ENCODE results near the gene OR1J4. TPM values are rescaled to one million over a fixed set of nuclear protein-coding genes. Genes with fewer than 3 reads are reported as not detected.
"Not testable (repeated sequence)": the region's sequence is repeated elsewhere in the genome, so short reads cannot be mapped to it uniquely, and the experiment has no call there.

OR1J4 gene
- total RNA-seq = not detected

DNA sequence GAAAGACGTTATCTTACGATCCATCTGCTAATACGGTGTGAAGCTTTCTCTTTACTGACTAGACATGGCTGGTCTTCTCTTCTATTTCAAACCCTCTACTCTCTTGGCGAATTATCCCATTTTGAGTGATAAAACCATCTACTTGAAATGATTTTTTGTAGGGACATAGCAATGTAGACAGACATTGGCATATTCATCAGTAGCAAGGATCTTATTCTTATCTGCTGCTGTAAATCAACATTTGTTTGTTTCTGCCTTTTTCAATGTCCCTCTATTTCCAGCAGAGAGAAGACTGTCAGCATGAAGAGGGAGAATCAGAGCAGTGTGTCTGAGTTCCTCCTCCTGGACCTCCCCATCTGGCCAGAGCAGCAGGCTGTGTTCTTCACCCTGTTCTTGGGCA is at the start of gene OR1J4:
TSS of gene OR1J4 (plus strand) at position 301 of the 400 bp plus-strand sequence. CDS start at position 301, 0 bp downstream.
- Mint-ChIP-seq H3K36me3 (ENCODE audit: low read depth) (no peaks in the 10 kb centered on the region), H3K4me3 (no peak within 1 kb of the TSS), H3K27me3 (peaks cover 4% of the 10 kb centered on the region), H3K27ac (no peak within 1 kb of the TSS), H3K4me1 (no peaks in the 10 kb centered on the region), H3K9me3 (no peaks in the 10 kb centered on the region)
- ChIA-PET POLR2A (no interaction called here), CTCF (interaction anchor here (1.0 kb wide), 1 partner anchor 15 kb away, joined by 3 read pairs; no protein-coding TSS in a partner anchor)
- DNase-seq = no peak

- Mint-ChIP-seq H3K9me3 (no peaks in the 10 kb centered on the region), H3K27ac (no peak overlapping the region), H3K27me3 (peaks cover 7% of the 10 kb centered on the region), H3K4me3 (no peak overlapping the region), H3K36me3 (ENCODE audit: low read depth) (no peaks in the 10 kb centered on the region), H3K4me1 (no peaks in the 10 kb centered on the region)
- POLR2A ChIA-PET = no interaction called here
- CTCF ChIA-PET = interaction anchor here (0.7 to 1.3 kb wide), 3 partner anchors 9 to 731 kb away, joined by 3 read pairs; no protein-coding TSS in a partner anchor
- no peak for DNase-seq
These were observed 44.4 kb upstream of the OR1J4 start for GRCh38 chr9:122474561-122474960.

- H3K4me1 Mint-ChIP-seq = no peaks in the 10 kb centered on the region
- POLR2A ChIA-PET = no interaction called here
These were observed 43.2 kb upstream of the OR1J4 start for GRCh38 chr9:122475717-122476116.

DNA sequence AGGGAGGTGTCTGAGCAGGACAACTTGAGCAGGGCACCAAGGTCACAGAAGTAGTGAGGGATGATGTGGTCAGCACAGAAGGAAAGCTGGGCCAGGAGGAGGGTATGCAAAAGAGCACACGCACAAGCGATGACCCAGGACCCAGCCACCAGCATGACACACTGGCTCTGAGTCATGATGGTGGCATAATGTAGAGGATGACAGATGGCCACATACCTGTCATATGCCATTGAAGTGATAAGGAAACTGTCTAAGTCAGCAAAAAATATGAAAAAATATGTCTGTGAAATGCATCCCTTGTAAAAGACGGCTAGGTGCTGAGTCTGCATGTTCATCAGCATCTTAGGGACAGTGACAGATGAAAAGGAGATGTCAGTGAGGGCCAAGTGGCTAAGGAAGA is 41.6 kb upstream of the OR1J4 start:
- ChIA-PET POLR2A (no interaction called here), CTCF (no interaction called here)
- Mint-ChIP-seq H3K36me3 (ENCODE audit: low read depth) (no peaks in the 10 kb centered on the region), H3K9me3 (no peaks in the 10 kb centered on the region), H3K27me3 (peaks cover 14% of the 10 kb centered on the region), H3K27ac (no peak overlapping the region), H3K4me1 (no peaks in the 10 kb centered on the region), H3K4me3 (no peak overlapping the region)
- DNase-seq = no peak

More at GRCh38 chr9:122475717-122476116, 43.2 kb upstream of the OR1J4 start:
- peaks cover 7% of the 10 kb centered on the region for H3K27me3 Mint-ChIP-seq
- CTCF ChIA-PET = interaction anchor here (1.3 kb wide), 2 partner anchors 10 to 29 kb away, joined by 3 read pairs; no protein-coding TSS in a partner anchor
- H3K9me3 Mint-ChIP-seq = no peaks in the 10 kb centered on the region
- H3K4me3 Mint-ChIP-seq = no peak overlapping the region
- DNase-seq = no peak
- no peaks in the 10 kb centered on the region for H3K36me3 Mint-ChIP-seq (ENCODE audit: low read depth)
- no peak overlapping the region for H3K27ac Mint-ChIP-seq

GRCh38 chr9:122477826-122478225 is 41.1 kb upstream of the OR1J4 start, which contains the start of gene OR1J1:
Gene OR1J1 (minus strand): TSS chr9:122477926. CDS start chr9:122477926, 0 bp downstream.
- Mint-ChIP-seq H3K4me1 (no peaks in the 10 kb centered on the region), H3K27ac (no peak within 1 kb of the TSS), H3K36me3 (ENCODE audit: low read depth) (no peaks in the 10 kb centered on the region), H3K27me3 (peaks cover 15% of the 10 kb centered on the region), H3K9me3 (no peaks in the 10 kb centered on the region), H3K4me3 (no peak within 1 kb of the TSS)
- ChIA-PET CTCF (no interaction called here), POLR2A (no interaction called here)
- no peak for DNase-seq

- CTCF ChIA-PET = no interaction called here
- no peak overlapping the region for H3K4me3 Mint-ChIP-seq
- H3K27me3 Mint-ChIP-seq = peaks cover 15% of the 10 kb centered on the region
- H3K4me1 Mint-ChIP-seq = no peaks in the 10 kb centered on the region
- no peak overlapping the region for H3K27ac Mint-ChIP-seq
- H3K9me3 Mint-ChIP-seq = no peaks in the 10 kb centered on the region
- DNase-seq = no peak
- H3K36me3 Mint-ChIP-seq (ENCODE audit: low read depth) = no peaks in the 10 kb centered on the region
- POLR2A ChIA-PET = no interaction called here
These were observed 39.9 kb upstream of the OR1J4 start for GRCh38 chr9:122479062-122479461.

- H3K9me3 Mint-ChIP-seq = no peaks in the 10 kb centered on the region
- ChIA-PET POLR2A (no interaction called here), CTCF (interaction anchor here (0.6 to 0.9 kb wide), 5 partner anchors 12 to 309 kb away, joined by 3 to 4 read pairs (median 3); no protein-coding TSS in a partner anchor)
- no peak overlapping the region for H3K4me3 Mint-ChIP-seq
- H3K36me3 Mint-ChIP-seq (ENCODE audit: low read depth) = no peaks in the 10 kb centered on the region
- H3K27ac Mint-ChIP-seq = no peak overlapping the region
- peak; percentile 35 for DNase-seq
- peaks cover 39% of the 10 kb centered on the region for H3K27me3 Mint-ChIP-seq
- no peaks in the 10 kb centered on the region for H3K4me1 Mint-ChIP-seq
These were observed 20.1 kb upstream of the OR1J4 start for GRCh38 chr9:122498883-122499288.

- no peak overlapping the region for H3K27ac Mint-ChIP-seq
- no peaks in the 10 kb centered on the region for H3K36me3 Mint-ChIP-seq (ENCODE audit: low read depth)
- no peak overlapping the region for H3K4me3 Mint-ChIP-seq
- H3K9me3 Mint-ChIP-seq = no peaks in the 10 kb centered on the region
- H3K27me3 Mint-ChIP-seq = peaks cover 34% of the 10 kb centered on the region
- no peak for DNase-seq
- ChIA-PET CTCF (no interaction called here), POLR2A (no interaction called here)
- no peaks in the 10 kb centered on the region for H3K4me1 Mint-ChIP-seq
These were observed 12.0 kb upstream of the OR1J4 start for GRCh38 chr9:122506964-122507363.

GRCh38 chr9:122510502-122510901 is 8.4 kb upstream of the OR1J4 start, which contains the start of gene OR1J2:
Gene OR1J2 (plus strand): TSS chr9:122510802. CDS start chr9:122510802, 0 bp downstream.
- no peak for DNase-seq
- H3K4me3 Mint-ChIP-seq = no peak within 1 kb of the TSS
- POLR2A ChIA-PET = no interaction called here
- no peak within 1 kb of the TSS for H3K27ac Mint-ChIP-seq
- no peaks in the 10 kb centered on the region for H3K9me3 Mint-ChIP-seq
- H3K36me3 Mint-ChIP-seq (ENCODE audit: low read depth) = no peaks in the 10 kb centered on the region
- peaks cover 36% of the 10 kb centered on the region for H3K27me3 Mint-ChIP-seq
- H3K4me1 Mint-ChIP-seq = no peaks in the 10 kb centered on the region
- CTCF ChIA-PET = no interaction called here

DNA sequence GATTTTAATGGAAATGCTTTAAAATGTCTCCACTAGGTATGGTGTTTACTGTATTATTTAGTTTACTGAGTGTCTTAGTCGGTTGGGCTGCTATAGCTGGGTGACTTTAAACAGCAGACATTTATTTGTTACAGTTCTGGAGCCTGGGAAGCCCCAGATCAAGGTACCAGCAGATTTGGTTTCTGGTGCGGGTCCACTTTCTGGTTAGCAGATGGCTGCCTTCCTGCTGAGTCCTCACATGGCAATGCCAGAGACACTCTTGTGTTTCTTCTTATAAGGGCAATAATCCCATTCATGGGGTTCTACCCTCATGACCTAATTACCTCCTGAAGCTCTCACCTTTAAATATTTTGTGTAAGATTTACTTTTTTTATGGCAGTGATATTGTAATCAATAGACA is 715 bp upstream of the OR1J4 start:
- Mint-ChIP-seq H3K4me3 (no peak overlapping the region), H3K36me3 (ENCODE audit: low read depth) (no peaks in the 10 kb centered on the region), H3K27ac (no peak overlapping the region), H3K27me3 (peaks cover 6% of the 10 kb centered on the region), H3K9me3 (no peaks in the 10 kb centered on the region), H3K4me1 (no peaks in the 10 kb centered on the region)
- ChIA-PET POLR2A (no interaction called here), CTCF (interaction anchor here (1.0 kb wide), 1 partner anchor 14 kb away, joined by 3 read pairs; no protein-coding TSS in a partner anchor)
- no peak for DNase-seq

DNA sequence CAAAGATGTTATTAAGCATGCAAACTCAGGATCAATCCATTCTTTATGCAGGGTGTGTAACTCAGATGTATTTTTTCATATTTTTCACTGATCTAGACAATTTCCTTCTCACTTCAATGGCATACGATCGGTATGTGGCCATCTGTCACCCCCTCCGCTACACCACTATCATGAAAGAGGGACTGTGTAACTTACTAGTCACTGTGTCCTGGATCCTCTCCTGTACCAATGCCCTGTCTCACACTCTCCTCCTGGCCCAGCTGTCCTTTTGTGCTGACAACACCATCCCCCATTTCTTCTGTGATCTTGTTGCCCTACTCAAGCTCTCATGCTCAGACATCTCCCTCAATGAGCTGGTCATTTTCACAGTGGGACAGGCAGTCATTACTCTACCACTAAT is 435 bp downstream of the OR1J4 start:
- H3K27me3 Mint-ChIP-seq = peaks cover 2% of the 10 kb centered on the region
- CTCF ChIA-PET = no interaction called here
- POLR2A ChIA-PET = no interaction called here
- H3K9me3 Mint-ChIP-seq = no peaks in the 10 kb centered on the region
- DNase-seq = no peak
- no peak overlapping the region for H3K4me3 Mint-ChIP-seq
- no peaks in the 10 kb centered on the region for H3K4me1 Mint-ChIP-seq
- no peaks in the 10 kb centered on the region for H3K36me3 Mint-ChIP-seq (ENCODE audit: low read depth)
- no peak overlapping the region for H3K27ac Mint-ChIP-seq

GRCh38 chr9:122526602-122527001 is 7.7 kb downstream of the OR1J4 start:
- Mint-ChIP-seq H3K9me3 (no peaks in the 10 kb centered on the region), H3K4me3 (no peak overlapping the region), H3K36me3 (ENCODE audit: low read depth) (no peaks in the 10 kb centered on the region), H3K4me1 (no peaks in the 10 kb centered on the region), H3K27me3 (peaks cover 11% of the 10 kb centered on the region), H3K27ac (no peak overlapping the region)
- no peak for DNase-seq
- POLR2A ChIA-PET = no interaction called here
- CTCF ChIA-PET = no interaction called here

GRCh38 chr9:122527193-122527592 is 8.3 kb downstream of the OR1J4 start, which contains the start of gene OR1N1:
Gene OR1N1 (minus strand): TSS chr9:122527293. CDS start chr9:122527293, 0 bp downstream.
- ChIA-PET CTCF (no interaction called here), POLR2A (no interaction called here)
- H3K36me3 Mint-ChIP-seq (ENCODE audit: low read depth) = no peaks in the 10 kb centered on the region
- no peaks in the 10 kb centered on the region for H3K9me3 Mint-ChIP-seq
- DNase-seq = no peak
- peaks cover 11% of the 10 kb centered on the region for H3K27me3 Mint-ChIP-seq
- no peaks in the 10 kb centered on the region for H3K4me1 Mint-ChIP-seq
- no peak within 1 kb of the TSS for H3K27ac Mint-ChIP-seq
- no peak within 1 kb of the TSS for H3K4me3 Mint-ChIP-seq

DNA sequence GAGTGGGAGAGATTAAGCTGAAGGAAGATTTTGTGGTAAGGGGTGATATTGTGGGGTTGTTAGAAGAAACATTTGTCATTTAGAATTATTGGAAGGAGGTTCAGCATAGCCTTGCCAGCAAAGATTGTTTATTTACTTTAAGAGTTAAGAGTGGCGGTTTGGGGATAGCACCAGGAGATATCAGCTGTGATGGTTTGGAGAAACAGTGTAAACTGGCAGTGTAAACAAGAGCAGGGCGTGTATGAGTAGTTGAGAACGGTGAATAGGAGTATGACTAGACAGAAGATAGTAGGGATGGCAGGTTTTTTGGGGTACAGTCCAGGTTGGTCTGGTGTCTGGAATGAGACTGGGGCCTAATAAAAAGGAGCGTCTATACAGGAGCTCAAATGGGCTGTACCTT is 12.2 kb downstream of the OR1J4 start:
- H3K27ac Mint-ChIP-seq; DNase-seq; H3K9me3 Mint-ChIP-seq; H3K4me1 Mint-ChIP-seq; H3K36me3 Mint-ChIP-seq (ENCODE audit: low read depth); CTCF ChIA-PET; H3K4me3 Mint-ChIP-seq; POLR2A ChIA-PET: not testable (repeated sequence)
- peaks cover 11% of the 10 kb centered on the region for H3K27me3 Mint-ChIP-seq
